Measurements from ENCODE around the gene MED10.

DNA sequence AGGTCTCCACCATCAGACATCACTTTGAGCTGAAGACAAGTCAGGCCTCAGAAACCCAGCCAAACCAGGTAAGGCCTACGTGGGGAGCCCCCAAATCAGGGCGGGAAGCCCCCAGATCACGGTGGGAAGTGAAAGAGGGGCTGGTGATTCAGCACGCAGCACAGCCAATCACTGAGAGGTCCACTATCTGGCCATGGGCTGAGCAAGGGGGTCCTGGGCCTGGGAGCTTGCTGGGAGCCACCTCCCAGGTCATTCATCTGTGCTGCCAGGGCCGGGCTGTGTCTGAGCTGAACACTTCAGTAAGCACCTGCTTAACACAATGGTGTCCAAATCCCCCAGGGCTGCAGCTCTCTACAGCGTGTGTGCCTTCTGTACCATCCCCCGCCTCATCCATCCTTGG, 15.5 kb downstream of the MED10 start:
- TF ChIP-seq, protein P1, sequence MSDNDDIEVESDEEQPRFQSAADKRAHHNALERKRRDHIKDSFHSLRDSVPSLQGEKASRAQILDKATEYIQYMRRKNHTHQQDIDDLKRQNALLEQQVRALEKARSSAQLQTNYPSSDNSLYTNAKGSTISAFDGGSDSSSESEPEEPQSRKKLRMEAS (CRISPR knock-in tag; IDR thresholded peaks at IDR 0.05): no peak
- TF ChIP-seq, protein P2, sequence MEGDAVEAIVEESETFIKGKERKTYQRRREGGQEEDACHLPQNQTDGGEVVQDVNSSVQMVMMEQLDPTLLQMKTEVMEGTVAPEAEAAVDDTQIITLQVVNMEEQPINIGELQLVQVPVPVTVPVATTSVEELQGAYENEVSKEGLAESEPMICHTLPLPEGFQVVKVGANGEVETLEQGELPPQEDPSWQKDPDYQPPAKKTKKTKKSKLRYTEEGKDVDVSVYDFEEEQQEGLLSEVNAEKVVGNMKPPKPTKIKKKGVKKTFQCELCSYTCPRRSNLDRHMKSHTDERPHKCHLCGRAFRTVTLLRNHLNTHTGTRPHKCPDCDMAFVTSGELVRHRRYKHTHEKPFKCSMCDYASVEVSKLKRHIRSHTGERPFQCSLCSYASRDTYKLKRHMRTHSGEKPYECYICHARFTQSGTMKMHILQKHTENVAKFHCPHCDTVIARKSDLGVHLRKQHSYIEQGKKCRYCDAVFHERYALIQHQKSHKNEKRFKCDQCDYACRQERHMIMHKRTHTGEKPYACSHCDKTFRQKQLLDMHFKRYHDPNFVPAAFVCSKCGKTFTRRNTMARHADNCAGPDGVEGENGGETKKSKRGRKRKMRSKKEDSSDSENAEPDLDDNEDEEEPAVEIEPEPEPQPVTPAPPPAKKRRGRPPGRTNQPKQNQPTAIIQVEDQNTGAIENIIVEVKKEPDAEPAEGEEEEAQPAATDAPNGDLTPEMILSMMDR (IDR thresholded peaks at IDR 0.05 in 2 of 3, conservative IDR thresholded peaks at IDR 0.05 in 1 of 3; ENCODE audit: insufficient read depth in 2 of 3, low read depth in 1 of 3, low read length in 3 of 3): no peak
- TF ChIP-seq KAT7 (CRISPR knock-in tag; IDR thresholded peaks at IDR 0.05; ENCODE audit: borderline replicate concordance) (no peak), ZNF124 (CRISPR knock-in tag; IDR thresholded peaks at IDR 0.05) (no peak), ZNF583 (CRISPR knock-in tag; IDR thresholded peaks at IDR 0.05) (no peak)

Measured in K562 (cell line).